GM12878 (cell line): Measurements from ENCODE around the gene IGIP. TPM values are rescaled to one million over a fixed set of nuclear protein-coding genes. Genes with fewer than 3 reads are reported as not detected.

Experiments
- ATAC-seq: fragments of 200-7000 bp; cut with Tn5 transposase; 3 replicates; pipeline ENCODE4 v1.9.1; 2020; ENCODE audit warnings: mild to moderate bottlenecking, moderate library complexity
- BruUV-seq: library from RNA; stranded (reverse); fragments of 400-500 nt; replicated peaks from 2 replicates; lab custom pipeline; 2021; lab: Mats Ljungman, UMichigan
- CTCF ChIA-PET: fragments of 300-600 bp; sonication (Branson Sonifier 250); formaldehyde crosslinking; extraction: SDS; loops from one replicate; lab custom pipeline; 2021; ENCODE audit warnings: inconsistent platforms; lab: Yijun Ruan, JAX
- POLR2A ChIA-PET: fragments of 350-600 bp; formaldehyde crosslinking; extraction: SDS; loops from one replicate; lab custom pipeline; 2021; ENCODE audit warnings: inconsistent platforms; lab: Charles Lee
- RAD21 ChIA-PET: fragments of 300-600 bp; sonication (Branson Sonifier 250); formaldehyde crosslinking; loops from one replicate; lab custom pipeline; 2023; ENCODE audit warnings: antibody characterized with exemption; ENCODE audit not compliant: unreplicated experiment; lab: Charles Lee
- SMC1A ChIA-PET: fragments of 300-600 bp; sonication (Branson Sonifier 250); formaldehyde crosslinking; loops from one replicate; lab custom pipeline; 2023; ENCODE audit not compliant: unreplicated experiment, uncharacterized antibody; lab: Charles Lee
- DNase-seq: peaks from one replicate; pipeline ENCODE4 v3.0.0-alpha.2; 2011; ENCODE audit warnings: low read depth, low spot score
- FAIRE-seq: peaks from 3 replicates; lab custom pipeline; 2011; peaks lifted over from hg19 to GRCh38; lab: Jason Lieb, UNC
- H2AFZ ChIP-seq: 2 replicates; pipeline ENCODE4 v1.6.0; 2011; ENCODE audit warnings: low read depth, low read length, control low read depth; ENCODE audit not compliant: control insufficient read depth
- H3K27ac ChIP-seq: 2 replicates; pipeline ENCODE4 v1.5.1; 2011; ENCODE audit warnings: control low read depth; ENCODE audit not compliant: control insufficient read depth, insufficient read depth
- H3K27me3 ChIP-seq, 2 experiments: replicated peaks in 1 of 2; 2 replicates each; pipeline versions ENCODE4 v1.6.0 to v1.6.1; 2011; ENCODE audit warnings: low read length in 1 of 2; ENCODE audit not compliant: control insufficient read depth in 2 of 2, insufficient read depth in 2 of 2
- H3K36me3 ChIP-seq, 2 experiments: 2 replicates each; pipeline ENCODE4 v1.5.1; 2011; ENCODE audit warnings: low read length in 1 of 2; ENCODE audit not compliant: control insufficient read depth in 2 of 2, insufficient read depth in 2 of 2
- H3K4me1 ChIP-seq: 2 replicates; pipeline ENCODE4 v1.6.1; 2011; ENCODE audit warnings: mild to moderate bottlenecking, low read length, moderate library complexity, mixed read lengths; ENCODE audit not compliant: control insufficient read depth, insufficient read depth
- H3K4me2 ChIP-seq: 2 replicates; pipeline ENCODE4 v1.6.0; 2011; ENCODE audit warnings: control low read depth; ENCODE audit not compliant: control insufficient read depth, insufficient read depth
- H3K4me3 ChIP-seq: fragments of 200-600 bp; sonication (generic); 2 replicates; pipeline ENCODE4 v1.5.1; 2016
- H3K79me2 ChIP-seq: 2 replicates; pipeline ENCODE4 v1.6.0; 2011; ENCODE audit warnings: low read length; ENCODE audit not compliant: control insufficient read depth, insufficient read depth
- H3K9ac ChIP-seq: 2 replicates; pipeline ENCODE4 v1.8.0; 2011; ENCODE audit warnings: low read length, control low read depth, mixed read lengths; ENCODE audit not compliant: control insufficient read depth, insufficient read depth
- H3K9me3 ChIP-seq: replicated peaks from 3 replicates; pipeline ENCODE4 v1.5.1; 2011; ENCODE audit warnings: mild to moderate bottlenecking, low read length; ENCODE audit not compliant: control insufficient read depth, insufficient read depth
- H4K20me1 ChIP-seq: 2 replicates; pipeline ENCODE4 v1.6.0; 2011; ENCODE audit not compliant: control insufficient read depth, insufficient read depth
- EED ChIP-seq: sonication (generic); IDR thresholded peaks from 2 replicates; pipeline ENCODE4 v1.6.1; 2016; ENCODE audit warnings: antibody characterized with exemption, low read depth
- ETV6 ChIP-seq, 2 experiments: fragments of 450-650 bp in 1 of 2; IDR thresholded peaks in 1 of 2; conservative IDR thresholded peaks in 1 of 2; 2 replicates each; pipeline ENCODE4 v1.6.1; 2014; ENCODE audit warnings: antibody characterized with exemption in 1 of 2, borderline replicate concordance in 1 of 2, low read depth in 1 of 2, mild to moderate bottlenecking in 1 of 2, moderate library complexity in 1 of 2
- RUNX3 ChIP-seq: IDR thresholded peaks from 2 replicates; pipeline ENCODE4 v1.6.1; 2012; ENCODE audit warnings: low read length, inconsistent platforms
- SPI1 ChIP-seq: IDR thresholded peaks from 2 replicates; pipeline ENCODE4 v1.6.1; 2011; ENCODE audit warnings: low read depth, mild to moderate bottlenecking, low read length, moderate library complexity, borderline replicate concordance; ENCODE audit not compliant: insufficient read depth
- ZNF24 ChIP-seq: fragments of 450-650 bp; IDR thresholded peaks from 2 replicates; pipeline ENCODE4 v1.6.1; 2017; ENCODE audit warnings: antibody characterized with exemption, mild to moderate bottlenecking
- WGBS: methylation state at CpG from one replicate; pipeline ENCODE4 v1.1.6; 2016; ENCODE audit warnings: low lambda C conversion rate; ENCODE audit not compliant: insufficient replicate concordance, insufficient coverage; ENCODE audit errors: missing lambda C conversion rate; 5-methylcytosine and 5-hydroxymethylcytosine counted together
- in situ Hi-C: fragments of 300-500 bp; cut with MboI; formaldehyde crosslinking; loops from 9 replicates; pipeline ENCODE4 v1.14.3; 2018; ENCODE audit warnings: mixed read lengths
- intact Hi-C: fragments of 100-400 bp; cut with micrococcal nuclease; formaldehyde crosslinking; loops from one replicate; pipeline ENCODE4 v1.14.2; 2022; ENCODE audit not compliant: unreplicated experiment
- polyA plus RNA-seq, 11 experiments: library from polyadenylated mRNA; depleted of rRNA in 4 of 11; unstranded in 6 of 11; stranded (reverse) in 5 of 11; fragments of >200 nt; fragmentation: Nextera tagmentation in 4 of 11; fragmentation: Illumina TruSeq in 1 of 11; extraction: Ambion mirVana in 4 of 11; extraction: Trizol in 1 of 11; gene quantifications; 1 replicate in 1 of 11; 2 replicates in 10 of 11; pipeline versions ENCODE4 v1.2.1 to v1.2.3, GENCODE V29; 2011 to 2016; ENCODE audit warnings: inconsistent platforms in 2 of 11, missing spikeins in 2 of 11, low read depth in 1 of 11
- total RNA-seq, 4 experiments: library from RNA; depleted of rRNA in 3 of 4; stranded (reverse); fragments of >200 nt in 3 of 4; fragmentation: Illumina TruSeq in 1 of 4; extraction: Trizol in 1 of 4; gene quantifications; 2 replicates each; pipeline versions ENCODE4 v1.2.1 to v1.2.3, GENCODE V29; 2013 to 2021

IGIP gene
- total and polyA plus RNA-seq, 10 of the 15 experiments (the other 5 are each of a cell fraction or from before 2014, with no cell fraction given) = 0.58 to 3.3 (median 1.9) TPM

GRCh38 chr5:140131967-140132409, 6.3 kb downstream of the IGIP start:
- Histone ChIP-seq H3K36me3 (no peaks in the 10 kb centered on the region), H3K4me2 (peak overlapping the region; percentile 19; the same call in 1 of the 2 replicates), H3K4me1 (peaks cover 8% of the 10 kb centered on the region; the same call in 1 of the 2 replicates), H2AFZ (no peak overlapping the region), H3K9me3 (no peaks in the 10 kb centered on the region), H3K27me3 (no peaks in the 10 kb centered on the region), H3K9ac (no peak overlapping the region), H3K79me2 (no peaks in the 10 kb centered on the region), H3K27ac (no peak overlapping the region), H3K4me3 (no peak overlapping the region), H4K20me1 (no peaks in the 10 kb centered on the region; the same call in 1 of the 2 replicates)
- ChIA-PET SMC1A (interaction anchor here (0.7 to 5.3 kb wide), 9 partner anchors 9 to 378 kb away, joined by 3 to 39 read pairs (median 4); no protein-coding TSS in a partner anchor), RAD21 (interaction anchor here (0.5 to 3.8 kb wide), 6 partner anchors 12 to 163 kb away, joined by 3 to 16 read pairs (median 6); no protein-coding TSS in a partner anchor), POLR2A (interaction anchor here (0.7 to 4.3 kb wide), 3 partner anchors 10 to 13 kb away, joined by 3 to 21 read pairs (median 3); no protein-coding TSS in a partner anchor), CTCF (interaction anchor here (0.6 to 5.3 kb wide), 11 partner anchors 8 to 110 kb away, joined by 3 to 33 read pairs (median 3); no protein-coding TSS in a partner anchor)
- FAIRE-seq (no peak), ATAC-seq (peak; percentile 60), DNase-seq (no peak)
- in situ Hi-C loops (no loop called here), intact Hi-C loops (no loop called here)
- no TSS peak for BruUV-seq
- TF ChIP-seq ZNF24 (no peak), RUNX3 (peak; percentile 22; the same call in 1 of the 2 replicates), SPI1 (0 out of 2 replicates have a peak, but pooled peaks have one; percentile 55), EED (peak; percentile 71), ETV6 (conservative IDR thresholded peaks at IDR 0.05 in 1 of 2, IDR thresholded peaks at IDR 0.05 in 1 of 2; ENCODE audit: borderline replicate concordance in 1 of 2, low read depth in 1 of 2) (peak in 1 of 2 experiments; percentile 89; a peak in 2 of 4 replicates)
- WGBS = 11% methylated on average over 3 of the region's 3 CpGs
